ENCODE results near the gene TP53BP2.

Gene TP53BP2

DNA sequence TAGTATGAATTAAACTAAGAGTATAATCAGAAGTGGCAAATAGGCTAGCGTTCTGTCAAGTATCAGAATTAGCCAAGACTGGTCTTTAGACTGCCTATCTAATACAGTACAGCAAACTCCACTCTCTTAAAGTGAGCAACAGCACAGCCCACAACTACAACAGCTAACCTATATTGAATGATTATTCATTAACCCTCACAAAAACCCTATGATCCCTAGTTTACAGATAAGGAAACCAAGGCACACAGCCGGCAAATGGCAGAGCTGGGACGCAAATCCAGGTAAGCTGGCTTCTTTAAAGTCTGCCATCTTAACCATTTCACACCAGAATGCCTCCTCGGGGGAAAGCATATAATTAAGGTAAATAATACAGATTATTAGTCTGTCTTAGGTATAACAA, 52.0 kb downstream of the TP53BP2 start:
- no peak for DNase-seq (ENCODE audit: low read depth)

DNA sequence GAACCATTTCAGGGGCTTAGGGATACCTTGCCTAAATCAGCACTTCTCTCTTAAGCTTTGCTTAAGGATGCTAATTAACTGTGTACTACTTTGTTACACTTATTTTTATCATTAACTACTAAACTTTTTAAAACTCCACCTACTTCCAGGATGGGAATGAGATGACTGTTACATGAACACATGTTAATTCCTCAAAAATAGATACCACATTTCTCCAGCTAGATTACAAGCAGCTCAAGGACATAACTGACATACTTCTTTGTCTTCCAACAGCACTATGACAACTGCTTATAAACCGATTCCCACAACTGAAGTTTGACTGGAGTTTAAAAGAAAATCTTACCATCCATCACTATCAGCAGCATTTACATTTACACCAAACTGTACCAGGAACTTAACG, 53.7 kb downstream of the TP53BP2 start:
- no peak for DNase-seq (ENCODE audit: low read depth)

DNA sequence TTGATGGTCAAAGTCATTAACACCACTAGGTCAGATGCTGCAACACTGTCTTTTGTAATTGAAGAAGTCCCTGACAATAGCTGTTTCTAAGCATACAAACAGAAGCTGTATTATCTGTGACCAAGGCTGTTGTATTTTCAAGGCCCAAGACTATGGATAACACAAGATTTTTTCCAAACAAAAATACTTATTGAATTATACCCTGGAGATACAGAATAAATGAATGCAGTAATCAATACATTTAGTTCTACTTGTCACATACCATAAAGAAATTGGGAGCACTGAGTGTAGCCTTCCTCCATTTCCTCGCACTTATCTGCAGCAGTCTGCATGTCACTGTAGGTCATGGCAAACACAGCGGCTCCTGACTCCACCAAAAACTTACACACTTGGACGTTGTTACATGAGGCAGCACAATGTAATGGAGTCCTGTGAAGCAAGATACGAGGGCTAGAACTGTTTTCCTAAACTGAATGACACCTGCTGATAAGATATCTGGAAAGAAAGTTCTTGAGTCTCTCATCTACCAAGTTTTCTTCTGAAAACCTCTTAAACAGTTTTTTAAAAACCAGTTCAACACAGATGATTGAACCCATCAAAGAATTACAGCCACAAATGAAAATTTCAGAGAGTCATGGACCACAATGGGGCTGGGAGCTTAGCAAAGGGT, 56.9 kb downstream of the TP53BP2 start:
- no peak for DNase-seq (ENCODE audit: low read depth)

DNA sequence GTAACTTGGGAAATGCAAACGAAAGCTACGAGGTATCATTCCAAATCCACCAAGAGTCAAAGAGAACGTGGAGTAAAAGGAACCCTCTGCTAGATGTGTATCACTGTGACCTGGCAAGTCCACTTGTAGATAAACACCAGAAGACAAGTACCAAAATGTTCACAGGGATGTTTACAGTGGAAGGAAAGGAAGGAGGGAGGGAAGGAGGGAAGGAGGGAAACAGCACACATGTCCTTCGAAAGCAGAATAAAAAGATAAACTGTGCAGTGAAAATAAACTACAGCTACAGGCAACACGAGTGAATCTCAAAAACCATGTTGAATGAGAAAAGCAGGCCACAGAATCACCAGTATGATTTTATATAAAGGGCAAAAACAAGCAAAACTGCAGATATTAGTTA, 59.9 kb downstream of the TP53BP2 start:
- DNase-seq (ENCODE audit: low read depth), result no peak

DNA sequence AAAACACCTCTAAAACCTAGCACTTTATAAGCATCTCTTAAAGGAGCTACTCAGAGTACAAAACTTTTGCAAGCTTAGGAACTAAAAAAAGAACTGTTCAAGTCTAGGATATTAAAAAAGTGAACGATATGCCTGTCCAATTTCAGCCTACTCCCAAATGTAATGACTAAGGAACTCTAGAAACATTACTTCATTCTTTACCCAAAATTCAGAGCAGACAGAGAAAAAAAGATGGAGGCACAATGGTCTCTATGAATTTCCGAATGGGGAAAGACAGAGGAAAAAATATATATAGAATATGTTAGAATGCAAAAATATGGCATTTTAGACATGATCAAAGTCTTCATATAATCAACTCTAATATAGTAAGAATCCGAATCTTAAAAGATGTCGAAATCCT, 61.2 kb downstream of the TP53BP2 start:
- DNase-seq (ENCODE audit: low read depth), result no peak

DNA sequence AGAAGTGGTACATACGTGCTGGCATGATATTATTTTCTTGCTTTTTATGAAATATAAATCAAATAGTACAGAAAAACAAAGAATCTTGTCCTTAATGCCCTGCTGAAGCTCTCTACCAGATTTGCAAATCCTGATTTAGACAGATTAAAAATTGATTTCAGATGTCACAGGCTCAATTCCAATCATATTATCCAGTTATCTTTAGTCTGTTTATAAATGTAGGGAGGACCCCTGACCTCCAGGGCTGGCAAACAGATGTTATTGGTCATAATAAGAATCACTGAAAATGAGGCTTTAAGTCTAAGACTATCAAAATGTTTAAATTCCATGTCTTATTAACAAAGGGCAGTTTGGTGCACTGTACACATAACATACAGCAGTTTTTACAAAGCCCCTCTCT, 62.1 kb downstream of the TP53BP2 start:
- no peak for DNase-seq (ENCODE audit: low read depth)

DNA sequence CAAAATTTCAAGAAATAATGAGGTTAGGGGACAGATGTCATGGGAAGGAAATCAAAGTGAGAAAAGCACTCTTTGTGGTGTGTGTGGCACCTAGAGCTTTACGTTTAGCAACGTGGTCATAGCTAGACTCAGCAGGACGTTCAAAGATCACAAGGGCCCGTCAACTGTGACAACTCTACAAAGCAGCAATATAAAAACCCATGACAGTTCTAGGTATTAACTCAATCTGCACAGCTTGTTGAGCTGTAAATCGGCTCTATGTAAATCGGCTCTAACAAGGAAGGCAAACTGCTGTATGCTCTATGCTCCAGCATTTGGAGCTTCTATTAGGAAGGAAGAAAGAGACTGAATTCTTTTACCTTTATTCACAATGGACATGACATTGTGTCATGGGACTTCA, 64.8 kb downstream of the TP53BP2 start:
- no peak for DNase-seq (ENCODE audit: low read depth)

DNA sequence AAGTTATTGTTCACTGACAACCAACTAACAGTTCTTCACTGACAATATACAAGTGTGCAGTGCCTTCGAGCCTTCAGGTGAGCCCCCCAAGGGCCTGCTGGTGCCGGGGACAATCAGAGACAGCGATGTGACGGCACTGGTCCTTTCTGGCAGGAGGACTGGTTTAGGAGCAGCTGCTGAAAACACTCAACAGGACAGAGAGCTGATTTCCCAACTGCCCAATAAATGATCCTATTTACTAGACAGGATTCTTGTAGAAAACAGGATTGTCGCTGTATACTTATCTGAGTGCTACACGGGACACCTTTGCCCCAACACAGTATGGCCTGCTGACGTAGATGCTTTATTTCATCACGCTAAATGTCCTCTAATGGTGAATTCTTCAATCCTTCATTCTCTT, 65.4 kb downstream of the TP53BP2 start:
- no peak for DNase-seq (ENCODE audit: low read depth)

DNA sequence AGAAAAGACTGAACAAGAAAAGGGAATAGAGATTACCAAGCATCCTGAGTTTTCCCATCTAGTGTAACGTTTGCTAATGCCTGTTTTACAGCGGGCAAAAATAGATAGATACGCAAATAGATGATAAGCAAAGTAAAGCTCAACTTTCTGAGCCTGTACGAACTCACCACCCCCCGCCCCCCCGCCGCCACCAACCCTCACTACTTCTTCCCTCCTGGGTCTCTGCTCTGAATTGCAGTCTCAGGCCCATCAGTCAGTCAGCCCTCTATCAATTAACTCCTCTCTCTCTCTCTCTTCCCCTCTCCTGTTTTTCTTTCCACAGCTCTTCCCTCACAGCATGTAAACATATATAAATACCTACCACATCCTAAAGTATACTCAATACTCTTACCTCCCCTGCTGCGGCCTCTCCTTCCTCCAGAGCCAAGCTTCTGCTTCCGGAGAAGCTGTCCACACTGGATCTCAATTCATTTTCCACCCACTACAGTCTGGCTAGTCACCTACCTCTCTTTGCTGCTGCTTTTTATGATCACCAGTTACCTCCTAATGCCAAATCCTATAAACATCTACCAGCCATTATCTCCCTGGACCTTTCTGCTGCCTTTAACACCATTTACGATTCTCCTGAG, 68.8 kb downstream of the TP53BP2 start:
- no peak for DNase-seq (ENCODE audit: low read depth)

DNA sequence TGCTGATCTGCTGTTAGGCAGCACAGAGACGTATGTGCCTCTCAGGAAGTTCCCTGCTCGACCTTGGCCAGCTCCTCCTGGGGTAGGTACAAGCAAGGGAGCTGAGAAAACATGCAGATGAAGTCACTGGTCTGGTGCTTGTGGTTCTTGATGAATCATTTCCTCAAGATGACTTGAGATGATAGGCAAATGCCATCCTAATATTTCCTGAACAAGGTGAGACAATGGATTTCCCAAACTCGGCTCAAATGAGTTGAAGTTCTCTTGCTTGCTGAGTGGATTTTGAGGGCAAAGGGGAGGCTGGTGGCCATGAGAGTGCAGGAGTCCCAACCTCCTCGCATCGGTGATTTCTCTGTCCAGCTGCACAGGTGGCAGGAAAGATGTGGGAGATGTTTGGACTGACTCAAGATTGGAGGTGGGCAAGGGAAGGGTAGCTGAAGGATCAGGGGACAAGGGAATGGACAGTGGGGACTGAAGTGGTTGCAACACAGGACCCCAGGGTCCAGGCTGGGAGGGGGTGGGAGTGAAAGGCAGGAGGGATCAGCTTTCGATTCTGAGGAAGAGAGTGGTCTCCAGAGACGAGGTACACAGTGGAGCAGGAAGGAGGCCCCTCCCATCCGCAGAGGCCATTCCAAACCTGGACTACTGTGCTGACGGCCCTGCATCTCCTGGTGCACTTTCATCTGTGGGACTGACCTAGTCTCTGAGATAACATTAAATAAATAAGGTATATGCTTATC, 69.5 kb downstream of the TP53BP2 start:
- DNase-seq (ENCODE audit: low read depth), result peak; percentile 37

DNA sequence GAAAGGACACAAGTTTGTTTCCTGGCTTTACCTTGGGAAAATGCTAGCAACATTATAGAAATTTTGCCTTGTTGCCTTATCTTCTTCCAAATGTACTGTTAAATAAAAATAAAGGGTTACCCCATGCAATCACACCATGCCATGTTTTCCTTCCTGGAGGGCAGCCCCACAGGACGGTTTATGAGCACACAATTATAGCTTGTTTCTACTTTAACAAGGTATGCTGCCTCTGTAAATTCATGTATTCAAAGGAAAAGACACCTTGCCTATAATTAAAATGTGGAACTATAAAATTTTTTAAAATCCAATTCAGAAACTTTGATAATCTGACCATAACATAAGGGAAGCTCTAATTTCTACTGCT, 70.1 kb downstream of the TP53BP2 start:
- no peak for DNase-seq (ENCODE audit: low read depth)

DNA sequence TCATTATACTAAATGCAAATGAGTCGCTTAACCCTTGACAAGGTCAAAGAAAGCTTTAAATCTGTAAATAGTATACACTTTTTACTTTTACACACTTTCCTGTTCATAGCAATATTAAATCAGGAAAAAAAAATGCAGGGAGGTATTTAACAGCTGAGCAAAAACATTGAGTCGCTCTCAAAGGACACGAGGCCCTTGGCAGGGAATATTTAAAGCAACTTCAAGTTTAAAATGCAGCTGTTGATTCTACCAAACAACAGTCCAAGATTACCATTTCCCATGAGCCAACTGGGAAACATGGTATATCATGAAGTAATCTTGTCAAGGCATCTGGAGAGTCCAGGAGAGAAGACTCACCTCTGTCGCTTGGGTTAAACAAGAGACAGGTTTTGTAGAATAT, 70.7 kb downstream of the TP53BP2 start:
- peak; percentile 29 for DNase-seq (ENCODE audit: low read depth)

DNA sequence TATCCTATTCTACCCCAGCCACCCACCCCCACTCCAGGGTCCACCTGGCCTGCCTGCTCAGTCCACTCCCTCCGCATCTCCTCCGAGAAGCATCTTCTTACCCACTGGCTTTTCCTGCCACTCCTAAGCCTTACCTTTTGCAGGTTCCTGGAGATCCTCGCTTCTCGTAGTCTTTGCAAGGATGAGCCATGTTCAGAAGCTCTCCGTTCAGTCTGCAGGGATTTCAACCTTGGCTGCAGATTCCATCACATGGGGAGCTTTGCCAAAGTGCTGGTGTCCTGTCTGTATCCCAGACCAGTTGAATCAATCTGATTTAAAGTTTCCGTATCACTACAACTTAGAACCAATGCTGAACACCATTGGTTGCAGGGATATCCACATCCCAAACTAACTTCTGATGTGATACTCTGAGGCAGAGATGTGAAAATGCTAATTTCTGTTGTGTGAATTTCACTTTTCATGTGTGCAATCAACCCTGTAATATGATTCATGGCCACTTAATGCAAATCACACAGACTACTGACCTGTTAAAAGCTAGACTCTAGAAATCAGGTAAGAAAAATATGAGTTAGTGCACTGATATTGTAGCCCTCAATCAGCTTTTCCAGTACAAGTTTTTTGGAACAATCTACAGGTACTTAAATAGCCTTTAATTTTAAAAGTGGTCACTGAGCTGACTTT, 71.5 kb downstream of the TP53BP2 start:
- no peak for DNase-seq (ENCODE audit: low read depth)

DNA sequence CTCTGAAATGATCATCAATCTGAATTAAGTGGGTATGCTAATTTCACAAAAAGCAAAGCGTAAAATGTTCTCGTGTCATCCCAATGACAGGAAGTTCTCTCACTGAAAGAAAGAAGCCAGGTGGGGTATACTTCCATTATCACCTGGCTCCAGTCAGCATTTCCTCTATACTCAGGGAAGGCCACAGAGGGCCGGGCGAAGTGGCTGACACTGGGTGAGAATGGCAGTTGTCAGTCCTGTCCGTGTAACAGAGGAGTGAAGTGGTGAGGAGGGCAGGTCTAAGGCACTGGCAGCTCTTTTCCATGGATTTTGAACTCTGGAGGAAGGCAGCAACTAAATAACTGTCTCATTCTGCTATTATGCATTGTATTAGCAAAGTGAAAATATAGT, 73.0 kb downstream of the TP53BP2 start:
- no peak for DNase-seq (ENCODE audit: low read depth)

DNA sequence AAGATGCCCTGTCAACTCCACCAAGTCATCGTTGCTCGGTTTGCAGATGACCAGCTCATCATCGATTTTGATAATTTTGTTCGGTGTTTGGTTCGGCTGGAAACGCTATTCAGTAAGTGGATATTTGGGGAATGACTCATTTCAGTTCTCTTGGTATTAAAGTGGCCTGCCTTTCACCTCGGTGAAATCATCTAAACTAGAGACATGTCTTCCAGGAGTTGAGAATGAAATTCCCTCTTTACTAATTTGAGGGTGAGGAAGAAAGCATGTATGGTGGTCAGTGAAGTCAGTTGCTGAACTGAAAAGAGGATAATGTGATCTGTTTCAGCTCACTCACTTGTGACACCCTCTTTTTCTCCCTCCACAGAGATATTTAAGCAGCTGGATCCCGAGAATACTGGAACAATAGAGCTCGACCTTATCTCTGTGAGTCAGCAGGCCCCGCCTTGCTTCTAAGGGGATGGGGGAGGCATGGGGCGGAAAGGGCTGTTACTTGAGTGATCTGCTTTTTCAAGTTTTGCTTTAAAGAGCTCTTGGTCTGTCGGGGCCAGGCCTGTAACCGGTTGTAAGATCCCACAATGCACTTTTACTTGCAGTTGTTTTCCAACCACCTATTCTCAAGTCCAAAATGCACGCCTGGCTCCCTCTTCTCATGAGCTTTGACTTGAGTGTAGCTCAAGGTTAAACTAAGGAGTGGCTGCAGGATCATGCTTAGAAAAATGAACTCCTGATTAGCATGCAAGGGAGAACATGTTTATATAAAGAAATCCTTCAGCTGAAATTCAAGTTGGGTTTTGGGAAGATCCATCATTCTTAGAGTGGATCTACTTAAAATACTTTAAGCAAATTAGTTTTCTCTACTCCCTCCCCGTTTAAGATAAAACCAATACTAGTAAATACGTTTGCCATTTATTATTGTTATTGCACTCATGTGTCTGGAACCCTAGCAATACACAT, 73.7 kb downstream of the TP53BP2 start:
- DNase-seq (ENCODE audit: low read depth), result peak; percentile 14

DNA sequence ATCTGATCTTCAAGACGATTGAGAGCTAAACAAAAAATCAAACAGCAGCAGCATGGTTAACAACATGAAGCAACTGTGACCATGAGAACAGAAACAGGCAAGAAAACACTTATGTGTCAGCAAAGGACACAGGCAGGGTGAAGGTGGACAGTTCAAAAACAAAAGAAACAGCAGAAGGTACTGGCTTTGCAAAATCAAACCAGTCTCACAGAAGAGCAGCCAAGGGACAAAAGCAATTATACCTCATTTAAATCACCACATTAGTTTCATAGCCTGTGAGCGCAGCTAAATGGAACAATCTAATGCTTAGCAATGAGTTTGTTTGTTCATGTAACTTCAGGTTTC, 74.3 kb downstream of the TP53BP2 start:
- DNase-seq (ENCODE audit: low read depth), result no peak

DNA sequence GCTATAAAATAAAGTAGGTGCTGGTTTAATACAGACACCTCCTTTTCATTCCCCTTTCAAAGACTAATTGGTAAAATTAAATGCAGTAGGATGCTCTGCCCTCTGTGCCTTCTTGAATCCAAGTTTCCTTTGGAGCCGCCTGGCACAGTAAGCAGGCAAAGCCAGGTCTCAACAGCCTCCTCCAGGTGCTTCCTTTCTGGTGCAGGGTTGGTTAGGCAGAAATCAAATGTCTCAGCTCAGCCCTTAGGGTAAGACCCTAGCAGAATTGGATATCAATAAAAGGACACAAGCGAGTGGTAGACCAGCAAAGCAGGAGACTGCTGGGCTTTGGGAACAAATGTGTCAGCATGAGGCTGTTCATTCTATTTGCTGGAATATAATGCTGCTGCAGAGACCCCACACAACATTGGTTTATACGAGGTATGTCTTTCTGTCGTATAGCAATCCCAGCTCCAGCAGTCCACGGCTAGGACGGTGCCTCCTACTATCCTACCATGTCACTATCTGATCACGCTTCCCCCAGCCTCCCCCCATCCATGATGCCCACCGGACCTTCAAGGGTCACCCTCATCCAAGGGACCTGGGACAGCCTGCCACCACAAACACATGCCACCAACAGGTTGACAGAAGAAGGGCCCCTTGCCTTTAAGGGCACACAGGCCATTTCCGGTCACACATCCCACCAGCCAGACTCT, 75.0 kb downstream of the TP53BP2 start:
- no peak for DNase-seq (ENCODE audit: low read depth)

DNA sequence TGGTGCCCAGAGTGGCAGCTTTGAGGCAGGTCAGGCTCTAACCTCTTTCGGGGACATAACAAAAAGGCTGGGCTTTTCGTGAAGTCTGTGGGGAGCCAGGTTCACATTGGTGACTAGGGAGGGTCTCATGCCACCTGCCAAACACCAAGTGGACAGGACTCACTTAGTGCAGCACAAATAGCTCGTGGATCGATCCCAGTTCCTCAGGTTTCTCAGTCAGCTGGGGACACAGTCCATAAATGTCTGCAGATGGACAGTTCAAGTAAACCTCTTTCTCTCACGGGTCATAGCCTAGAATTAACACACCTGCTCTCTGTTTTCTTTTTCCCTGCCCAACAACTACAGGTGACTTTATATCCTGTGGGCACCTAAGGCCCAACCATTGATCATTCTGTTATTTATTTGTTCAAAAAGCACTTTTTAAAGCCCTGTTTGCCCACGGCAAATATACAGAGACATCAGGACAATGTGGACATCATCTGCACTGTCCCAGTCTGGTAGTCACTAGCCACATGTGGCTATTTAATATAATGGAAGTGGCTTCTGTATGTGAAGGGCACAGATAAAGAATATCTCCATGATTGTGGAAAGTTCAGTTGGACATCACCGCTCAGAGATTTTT, 79.9 kb downstream of the TP53BP2 start:
- DNase-seq (ENCODE audit: low read depth), result no peak

DNA sequence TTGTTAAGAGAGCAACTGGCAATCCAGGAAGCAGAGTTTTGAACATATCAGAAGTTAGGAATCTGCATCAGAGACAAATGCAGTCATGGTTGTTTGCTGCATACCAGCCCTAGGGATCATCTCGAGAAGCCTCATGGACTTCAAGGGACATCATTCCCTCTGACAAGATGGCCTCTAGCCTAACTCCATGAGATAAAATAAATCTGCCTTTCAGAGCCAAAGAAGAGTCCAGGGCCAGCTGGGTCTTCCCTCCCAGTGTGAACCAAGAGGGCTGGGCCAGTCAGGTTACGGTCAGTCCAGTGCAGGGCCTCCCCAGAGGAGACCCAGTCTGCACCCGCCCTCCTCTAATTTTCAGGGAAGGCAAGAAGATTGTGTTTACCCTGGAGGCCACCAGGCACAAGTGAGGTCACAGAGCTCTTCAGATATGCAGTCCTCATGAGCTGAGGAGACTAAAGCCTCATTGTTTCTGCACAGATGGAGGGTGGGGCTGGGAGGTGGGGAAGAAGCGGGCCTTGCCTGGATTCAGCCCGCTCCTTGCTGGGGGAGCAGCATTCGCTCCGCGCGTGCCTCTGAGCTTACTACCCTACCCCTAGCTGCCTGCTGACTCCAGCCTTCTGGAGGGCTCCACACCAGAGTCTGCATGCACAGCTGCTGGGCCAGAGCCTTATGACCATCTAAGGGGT, 80.6 kb downstream of the TP53BP2 start:
- DNase-seq (ENCODE audit: low read depth), result no peak

DNA sequence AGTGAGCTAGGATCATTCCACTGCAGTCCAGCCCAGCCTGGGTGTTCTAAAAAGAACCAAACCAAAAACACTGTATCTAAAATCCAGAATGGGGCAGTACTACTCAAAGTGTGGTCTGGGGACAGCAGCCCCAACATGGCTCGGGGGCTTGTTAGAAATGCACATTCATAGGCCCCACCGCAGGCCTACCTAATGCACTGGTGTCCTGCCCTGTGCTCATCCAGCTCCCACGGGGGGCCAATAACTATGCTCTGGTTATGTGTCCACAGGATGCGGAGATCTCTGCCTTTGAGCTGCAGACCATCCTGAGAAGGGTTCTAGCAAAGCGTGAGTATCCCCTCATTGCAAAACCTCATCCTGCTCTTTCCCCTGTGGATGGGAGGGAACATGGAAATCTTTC, 81.9 kb downstream of the TP53BP2 start:
- no peak for DNase-seq (ENCODE audit: low read depth)
